ENCODE results near the gene PHYKPL. TPM values are rescaled to one million over a fixed set of nuclear protein-coding genes. Genes with fewer than 3 reads are reported as not detected.
"Not testable (repeated sequence)": the region's sequence is repeated elsewhere in the genome, so short reads cannot be mapped to it uniquely, and the experiment has no call there.

Gene PHYKPL
- polyA plus RNA-seq, 6 donors from 2014 or later, result 42.4 to 72.9 (median 53.3) TPM

GRCh38 chr5:178241688-178242231 is 9.2 kb upstream of the PHYKPL start:
- DNase-seq, result no peak
- H3K27me3 Mint-ChIP-seq, result no peaks in the 10 kb centered on the region
- no peak for ATAC-seq (ENCODE audit: low read depth in 2 of 2)
- H3K4me1 Mint-ChIP-seq, result peaks cover 21 to 46% (median 35%) of the 10 kb centered on the region in 3 donors
- H3K4me3 Mint-ChIP-seq, result peak overlapping the region in 3 of 8 donors; percentile 24 to 85 (median 73)
- H3K27ac Mint-ChIP-seq, result peak overlapping the region in 3 of 6 donors; percentile 56 to 92 (median 78)
- H3K36me3 Mint-ChIP-seq, result no peaks in the 10 kb centered on the region
- no peaks in the 10 kb centered on the region for H3K9me3 Mint-ChIP-seq

GRCh38 chr5:178241231-178241663 is 8.6 kb upstream of the PHYKPL start:
- Mint-ChIP-seq H3K27me3 (no peaks in the 10 kb centered on the region), H3K27ac (peak overlapping the region; percentile 61 to 97 (median 85)), H3K4me3 (peak overlapping the region; percentile 5 to 89 (median 78)), H3K36me3 (no peaks in the 10 kb centered on the region), H3K9me3 (no peaks in the 10 kb centered on the region), H3K4me1 (peaks cover 21 to 45% (median 33%) of the 10 kb centered on the region in 3 donors)
- DNase-seq (no peak), ATAC-seq (ENCODE audit: low read depth in 2 of 2) (peak in 1 of 2 donors; percentile 22)

- Mint-ChIP-seq H3K27ac (peak overlapping the region; percentile 61 to 97 (median 85)), H3K9me3 (no peaks in the 10 kb centered on the region), H3K4me1 (peaks cover 21 to 43% (median 33%) of the 10 kb centered on the region in 3 donors), H3K27me3 (no peaks in the 10 kb centered on the region), H3K36me3 (no peaks in the 10 kb centered on the region), H3K4me3 (peak overlapping the region; percentile 5 to 89 (median 78))
- peak; percentile 55 to 78 for ATAC-seq (ENCODE audit: low read depth in 2 of 2)
- peak; percentile 21 for DNase-seq
Measured at GRCh38 chr5:178240766-178241165, 8.2 kb upstream of the PHYKPL start.

GRCh38 chr5:178240341-178240741 is 7.7 kb upstream of the PHYKPL start:
- peak overlapping the region; percentile 5 to 89 (median 78) for H3K4me3 Mint-ChIP-seq
- H3K4me1 Mint-ChIP-seq, result peaks cover 21 to 46% (median 33%) of the 10 kb centered on the region in 3 donors
- H3K36me3 Mint-ChIP-seq, result no peaks in the 10 kb centered on the region
- no peaks in the 10 kb centered on the region for H3K9me3 Mint-ChIP-seq
- DNase-seq, result no peak
- peak overlapping the region in 5 of 6 donors; percentile 78 to 97 (median 92) for H3K27ac Mint-ChIP-seq
- peak in 1 of 2 donors; percentile 20 for ATAC-seq (ENCODE audit: low read depth in 2 of 2)
- H3K27me3 Mint-ChIP-seq, result no peaks in the 10 kb centered on the region

- Mint-ChIP-seq H3K27ac (peak overlapping the region in 4 of 6 donors; percentile 73 to 93 (median 80)), H3K4me3 (peak overlapping the region in 7 of 8 donors; percentile 57 to 79 (median 70)), H3K4me1 (peaks cover 25 to 52% (median 38%) of the 10 kb centered on the region in 3 donors)
- not testable (repeated sequence) for ATAC-seq (ENCODE audit: low read depth in 2 of 2); H3K27me3 Mint-ChIP-seq; H3K36me3 Mint-ChIP-seq; H3K9me3 Mint-ChIP-seq
- DNase-seq, result peak; percentile 14
Measured at GRCh38 chr5:178239626-178240301, 7.2 kb upstream of the PHYKPL start.

GRCh38 chr5:178238711-178239592 is 6.3 kb upstream of the PHYKPL start:
- Mint-ChIP-seq H3K9me3 (no peaks in the 10 kb centered on the region), H3K27me3 (no peaks in the 10 kb centered on the region), H3K4me3 (peak overlapping the region in 5 of 8 donors; percentile 12 to 69 (median 44)), H3K27ac (peak overlapping the region in 3 of 6 donors; percentile 82 to 94 (median 85)), H3K36me3 (no peaks in the 10 kb centered on the region), H3K4me1 (peaks cover 25 to 54% (median 39%) of the 10 kb centered on the region in 3 donors)
- ATAC-seq (ENCODE audit: low read depth in 2 of 2) (no peak), DNase-seq (no peak)

GRCh38 chr5:178238313-178238635 is 5.7 kb upstream of the PHYKPL start:
- H3K4me1 Mint-ChIP-seq, result peaks cover 25 to 58% (median 39%) of the 10 kb centered on the region in 3 donors

GRCh38 chr5:178237431-178238312 is 5.1 kb upstream of the PHYKPL start:
- ATAC-seq (ENCODE audit: low read depth in 2 of 2) (no peak), DNase-seq (no peak)
- no peaks in the 10 kb centered on the region for H3K27me3 Mint-ChIP-seq
- no peaks in the 10 kb centered on the region for H3K9me3 Mint-ChIP-seq
- H3K4me1 Mint-ChIP-seq, result peaks cover 25 to 62% (median 39%) of the 10 kb centered on the region in 3 donors
- H3K4me3 Mint-ChIP-seq, result peak overlapping the region in 3 of 8 donors; percentile 42 to 70 (median 61)
- H3K27ac Mint-ChIP-seq, result peak overlapping the region in 5 of 6 donors; percentile 38 to 94 (median 68)
- H3K36me3 Mint-ChIP-seq, result no peaks in the 10 kb centered on the region

More at GRCh38 chr5:178238313-178238635, 5.7 kb upstream of the PHYKPL start:
- peak overlapping the region in 3 of 6 donors; percentile 16 to 51 (median 42) for H3K27ac Mint-ChIP-seq
- DNase-seq (no peak), ATAC-seq (ENCODE audit: low read depth in 2 of 2) (no peak)
- peak overlapping the region in 3 of 8 donors; percentile 23 to 61 (median 42) for H3K4me3 Mint-ChIP-seq
- no peaks in the 10 kb centered on the region for H3K9me3 Mint-ChIP-seq
- no peaks in the 10 kb centered on the region for H3K36me3 Mint-ChIP-seq
- H3K27me3 Mint-ChIP-seq, result no peaks in the 10 kb centered on the region

- no peak for DNase-seq
- H3K4me1 Mint-ChIP-seq, result peaks cover 24 to 60% (median 36%) of the 10 kb centered on the region in 3 donors
- H3K27ac Mint-ChIP-seq, result no peak overlapping the region
- no peaks in the 10 kb centered on the region for H3K9me3 Mint-ChIP-seq
- no peak for ATAC-seq (ENCODE audit: low read depth in 2 of 2)
- peak overlapping the region in 1 of 8 donors; percentile 27 for H3K4me3 Mint-ChIP-seq
- H3K36me3 Mint-ChIP-seq, result no peaks in the 10 kb centered on the region
- H3K27me3 Mint-ChIP-seq, result no peaks in the 10 kb centered on the region
Measured at GRCh38 chr5:178236679-178237078, 4.1 kb upstream of the PHYKPL start.

GRCh38 chr5:178236126-178236525 is 3.5 kb upstream of the PHYKPL start:
- Mint-ChIP-seq H3K9me3 (no peaks in the 10 kb centered on the region), H3K27me3 (no peaks in the 10 kb centered on the region), H3K4me1 (peaks cover 28 to 60% (median 36%) of the 10 kb centered on the region in 3 donors), H3K27ac (peak overlapping the region in 1 of 6 donors; percentile 64), H3K36me3 (no peaks in the 10 kb centered on the region), H3K4me3 (no peak overlapping the region)
- DNase-seq, result no peak
- no peak for ATAC-seq (ENCODE audit: low read depth in 2 of 2)

- H3K36me3 Mint-ChIP-seq, result no peaks in the 10 kb centered on the region
- H3K27ac Mint-ChIP-seq, result no peak overlapping the region
- no peaks in the 10 kb centered on the region for H3K27me3 Mint-ChIP-seq
- DNase-seq (no peak), ATAC-seq (ENCODE audit: low read depth in 2 of 2) (no peak)
- H3K9me3 Mint-ChIP-seq, result no peaks in the 10 kb centered on the region
- H3K4me3 Mint-ChIP-seq, result peak overlapping the region in 1 of 8 donors; percentile 88
- H3K4me1 Mint-ChIP-seq, result peaks cover 28 to 60% (median 36%) of the 10 kb centered on the region in 3 donors
Measured at GRCh38 chr5:178235588-178235974, 3.0 kb upstream of the PHYKPL start.

- H3K4me1 Mint-ChIP-seq, result peaks cover 26 to 62% (median 34%) of the 10 kb centered on the region in 3 donors
- no peaks in the 10 kb centered on the region for H3K27me3 Mint-ChIP-seq
- peak; percentile 14 to 17 for ATAC-seq (ENCODE audit: low read depth in 2 of 2)
- H3K27ac Mint-ChIP-seq, result peak overlapping the region in 3 of 6 donors; percentile 2 to 70 (median 54)
- no peaks in the 10 kb centered on the region for H3K9me3 Mint-ChIP-seq
- peaks cover 0 to under 1% of the 10 kb centered on the region in 2 donors for H3K36me3 Mint-ChIP-seq
- peak overlapping the region in 4 of 8 donors; percentile 25 to 88 (median 62) for H3K4me3 Mint-ChIP-seq
- DNase-seq, result peak; percentile 68
Measured at GRCh38 chr5:178234750-178235587, 2.4 kb upstream of the PHYKPL start.
